22Rv1 (cell line): Measurements from ENCODE around the gene ACSS2.

Experiments
- CTCF ChIP-seq: fragments of 450-650 bp; IDR thresholded peaks from 2 replicates; pipeline ENCODE4 v1.5.1; 2017; ENCODE audit warnings: mild to moderate bottlenecking
- ZFX ChIP-seq: fragments of 450-650 bp; IDR thresholded peaks from 2 replicates; pipeline ENCODE4 v1.6.1; 2017; ENCODE audit warnings: antibody characterized with exemption, borderline replicate concordance

- no peak for TF ChIP-seq CTCF
- TF ChIP-seq ZFX, result no peak
Observed at GRCh38 chr20:34971561-34972235, 95.3 kb downstream of the ACSS2 start.
